HG03521 (cell line): Measurements from ENCODE around the gene FBXO38.
"Not testable (repeated sequence)": the region's sequence is repeated elsewhere in the genome, so short reads cannot be mapped to it uniquely, and the experiment has no call there.

Experiments
- ATAC-seq: cut with Tn5 transposase; IDR thresholded peaks from one replicate; pipeline ENCODE4 v1.9.1; 2021; ENCODE audit warnings: mild to moderate bottlenecking, moderate library complexity; ENCODE audit not compliant: unreplicated experiment

Gene FBXO38

DNA sequence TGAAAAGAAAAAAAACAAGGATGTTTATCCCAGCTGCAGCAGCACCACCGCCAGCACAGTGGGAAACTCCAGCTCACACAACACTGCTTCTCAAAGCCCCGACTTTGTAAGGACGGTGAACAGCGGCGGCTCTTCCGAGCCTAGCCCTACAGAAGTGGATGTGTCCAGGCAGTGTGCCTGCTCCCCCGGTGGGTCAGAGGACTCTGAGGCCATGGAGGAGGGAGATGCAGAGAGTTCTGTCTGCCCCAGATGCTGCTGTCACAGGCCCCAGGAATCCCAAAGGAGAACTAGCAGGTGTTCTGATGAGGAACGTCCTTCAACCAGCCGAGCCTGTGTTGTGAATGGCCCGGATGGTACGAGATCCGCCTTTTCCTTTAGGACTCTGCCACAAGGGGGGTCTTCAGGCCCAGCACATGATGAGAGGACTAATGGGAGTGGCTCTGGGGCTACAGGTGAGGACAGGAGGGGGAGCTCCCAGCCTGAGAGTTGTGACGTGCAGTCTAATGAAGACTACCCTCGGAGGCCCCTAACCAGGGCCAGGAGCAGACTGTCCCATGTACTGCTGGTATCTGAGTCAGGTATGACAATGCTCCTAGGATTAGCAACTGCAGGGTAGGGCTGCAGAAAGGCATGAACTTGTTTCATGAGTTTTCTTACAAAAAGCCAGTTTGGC lies 43.7 kb downstream of the FBXO38 start:
- no peak for ATAC-seq

- ATAC-seq = no peak
Measured at GRCh38 chr5:148428848-148429247, 45.1 kb downstream of the FBXO38 start.

GRCh38 chr5:148433826-148434225 lies 50.1 kb downstream of the FBXO38 start:
- ATAC-seq = no peak

DNA sequence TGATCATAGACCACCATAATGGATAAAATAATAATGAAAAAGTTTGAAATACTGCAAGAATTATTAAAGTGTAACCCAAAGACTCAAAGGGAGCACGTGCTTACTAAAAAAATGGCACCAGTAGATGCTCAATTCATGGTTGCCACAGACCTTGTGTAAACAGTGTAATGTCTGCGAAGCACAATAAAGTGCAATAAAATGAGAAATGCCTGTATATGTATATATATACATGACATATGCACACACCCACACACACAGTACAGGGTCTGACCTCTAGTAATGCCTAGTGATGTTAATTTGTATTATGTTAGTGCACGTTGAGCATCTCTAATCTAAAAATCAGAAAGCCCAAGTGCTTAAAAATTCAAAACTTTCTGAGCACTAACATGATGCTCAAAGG lies 52.3 kb downstream of the FBXO38 start:
- ATAC-seq = no peak

DNA sequence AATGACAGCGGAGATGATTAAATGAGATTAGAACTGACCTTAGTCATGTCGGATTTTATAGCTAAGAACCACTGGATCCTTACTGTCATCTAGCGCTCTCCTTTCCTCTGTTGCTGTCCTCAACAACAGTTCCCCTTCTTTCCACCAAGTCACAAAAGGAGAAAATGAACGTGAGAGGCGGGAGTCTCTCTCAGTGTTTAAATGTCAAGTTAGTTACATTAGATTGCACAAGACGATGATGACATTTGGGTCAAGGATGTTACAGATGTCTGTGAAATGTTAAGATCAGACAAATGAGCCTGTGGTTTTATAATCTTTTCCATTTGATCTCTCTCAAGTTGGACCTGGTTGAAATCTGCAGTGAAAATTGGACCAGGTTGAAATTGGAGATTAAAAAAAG lies 53.5 kb downstream of the FBXO38 start:
- no peak for ATAC-seq

DNA sequence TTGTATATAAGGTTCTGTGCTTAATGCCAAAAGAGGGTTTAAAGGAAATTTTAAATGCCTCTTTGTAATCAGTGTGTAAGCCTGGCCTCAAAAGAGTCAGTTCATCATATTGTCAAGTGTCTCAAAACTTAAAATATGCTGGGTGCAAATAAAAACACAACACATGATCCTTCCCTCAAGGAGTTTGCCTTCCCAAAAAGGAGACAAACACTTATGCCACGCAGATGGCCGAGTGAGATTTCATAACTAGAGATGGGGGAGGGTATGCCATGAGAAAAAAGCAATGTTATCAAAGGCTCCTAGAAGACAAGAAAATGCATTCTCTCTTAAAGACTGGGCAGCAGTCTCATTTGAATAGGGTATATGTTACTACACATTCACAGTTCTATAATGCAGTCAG lies 55.2 kb downstream of the FBXO38 start:
- ATAC-seq = no peak

DNA sequence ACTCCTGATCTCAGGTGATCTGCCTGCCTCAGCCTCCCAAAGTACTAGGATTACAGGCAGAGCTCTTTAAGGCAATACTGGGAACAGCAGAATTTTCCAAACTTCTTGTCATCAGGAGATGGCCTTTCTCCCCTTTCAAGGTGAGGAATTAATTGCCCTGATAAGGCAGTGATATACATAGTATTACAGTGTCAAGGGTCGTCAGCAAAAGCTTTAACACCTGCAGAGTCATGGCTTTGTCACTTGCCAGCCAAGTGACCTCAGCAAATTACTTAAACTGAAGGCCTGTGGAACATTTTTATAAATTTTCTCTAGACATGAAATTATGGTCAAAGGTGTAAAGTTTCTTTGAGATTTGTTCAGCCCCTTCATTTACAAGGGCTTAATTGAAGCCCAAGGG lies 59.5 kb downstream of the FBXO38 start:
- no peak for ATAC-seq

- ATAC-seq = peak; percentile 83
Measured at GRCh38 chr5:148443998-148444397, 60.2 kb downstream of the FBXO38 start.

GRCh38 chr5:148445578-148445977 lies 61.8 kb downstream of the FBXO38 start:
- no peak for ATAC-seq

DNA sequence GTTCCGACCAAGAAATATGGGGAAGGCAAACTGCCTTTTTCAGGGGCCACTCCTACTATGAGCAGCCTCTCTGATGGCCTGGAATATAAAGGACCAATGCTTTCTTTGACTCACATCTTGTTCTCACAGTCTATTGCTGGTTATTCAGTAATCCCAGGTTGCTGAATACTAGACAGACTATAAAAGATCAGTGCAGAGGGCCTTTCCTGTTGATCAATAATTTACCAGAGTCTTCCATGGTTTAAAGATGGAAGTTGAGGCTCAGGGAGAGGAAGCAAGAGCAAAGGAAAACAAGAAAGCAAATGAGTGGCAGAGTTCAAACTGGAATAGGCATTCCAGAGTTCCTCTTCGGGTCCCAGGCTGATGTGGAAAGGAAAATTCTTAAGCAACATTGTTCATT lies 62.9 kb downstream of the FBXO38 start:
- no peak for ATAC-seq

GRCh38 chr5:148452499-148453193 lies 68.9 kb downstream of the FBXO38 start:
- no peak for ATAC-seq

DNA sequence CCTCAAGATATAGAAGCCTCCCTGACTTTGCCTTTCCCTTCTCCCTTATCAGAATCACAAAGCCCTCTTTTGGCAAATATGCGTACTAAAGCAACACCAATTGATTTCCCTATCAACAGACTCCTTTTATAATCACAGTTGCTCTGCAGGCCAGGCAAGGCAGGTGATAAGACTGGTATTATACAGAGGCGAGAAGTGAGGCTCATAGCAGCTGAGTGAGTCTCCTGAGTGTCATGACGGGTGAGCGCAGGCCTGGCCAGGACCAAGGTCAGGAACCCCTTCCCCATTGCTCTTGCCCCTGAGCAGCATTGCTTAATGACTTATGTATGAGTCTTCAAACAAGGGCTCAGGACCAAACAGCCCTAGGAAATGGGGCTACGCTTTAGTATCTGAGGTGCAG lies 70.8 kb downstream of the FBXO38 start:
- no peak for ATAC-seq

GRCh38 chr5:148455185-148455584 lies 71.4 kb downstream of the FBXO38 start:
- no peak for ATAC-seq

DNA sequence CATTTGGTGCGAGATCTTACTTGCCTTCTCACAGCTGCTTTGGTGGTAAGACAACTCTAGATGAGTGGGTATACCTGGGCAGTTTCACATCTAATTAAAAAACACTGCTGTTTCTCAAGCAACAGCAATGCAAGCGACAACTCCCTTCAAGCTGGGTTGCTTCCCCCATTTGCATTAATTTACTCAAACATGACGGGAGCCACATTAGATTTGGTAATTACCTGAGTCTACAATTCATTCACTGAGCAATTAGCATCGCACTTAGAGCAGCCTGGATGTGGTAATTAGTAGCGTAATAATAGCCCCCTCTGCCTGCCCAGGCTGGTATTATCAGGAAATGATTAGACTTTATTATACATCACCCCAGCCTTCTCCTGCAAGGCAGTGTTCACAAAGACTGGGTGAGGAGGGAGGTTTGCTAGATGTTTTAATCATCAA lies 73.4 kb downstream of the FBXO38 start:
- peak; percentile 72 for ATAC-seq

GRCh38 chr5:148458036-148458888 lies 74.5 kb downstream of the FBXO38 start:
- ATAC-seq = no peak

DNA sequence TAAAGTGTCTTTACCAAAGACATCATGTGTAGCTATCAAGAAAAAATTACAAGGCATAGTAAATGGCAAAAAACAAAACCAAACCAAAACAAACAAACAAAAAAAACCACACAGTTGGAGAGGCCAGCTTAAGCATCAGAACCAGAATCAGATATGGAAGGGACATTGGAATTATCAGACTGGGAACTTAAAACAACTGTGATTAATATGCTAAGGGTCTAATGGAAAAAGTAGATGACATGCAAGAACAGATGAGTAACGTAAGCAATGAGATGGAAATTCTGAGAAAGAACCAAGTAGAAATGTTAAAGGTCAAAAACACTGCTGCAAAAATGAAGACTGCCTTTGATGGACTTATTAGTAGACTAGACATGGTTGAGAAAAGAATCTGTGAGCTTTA lies 75.9 kb downstream of the FBXO38 start:
- ATAC-seq = no peak

DNA sequence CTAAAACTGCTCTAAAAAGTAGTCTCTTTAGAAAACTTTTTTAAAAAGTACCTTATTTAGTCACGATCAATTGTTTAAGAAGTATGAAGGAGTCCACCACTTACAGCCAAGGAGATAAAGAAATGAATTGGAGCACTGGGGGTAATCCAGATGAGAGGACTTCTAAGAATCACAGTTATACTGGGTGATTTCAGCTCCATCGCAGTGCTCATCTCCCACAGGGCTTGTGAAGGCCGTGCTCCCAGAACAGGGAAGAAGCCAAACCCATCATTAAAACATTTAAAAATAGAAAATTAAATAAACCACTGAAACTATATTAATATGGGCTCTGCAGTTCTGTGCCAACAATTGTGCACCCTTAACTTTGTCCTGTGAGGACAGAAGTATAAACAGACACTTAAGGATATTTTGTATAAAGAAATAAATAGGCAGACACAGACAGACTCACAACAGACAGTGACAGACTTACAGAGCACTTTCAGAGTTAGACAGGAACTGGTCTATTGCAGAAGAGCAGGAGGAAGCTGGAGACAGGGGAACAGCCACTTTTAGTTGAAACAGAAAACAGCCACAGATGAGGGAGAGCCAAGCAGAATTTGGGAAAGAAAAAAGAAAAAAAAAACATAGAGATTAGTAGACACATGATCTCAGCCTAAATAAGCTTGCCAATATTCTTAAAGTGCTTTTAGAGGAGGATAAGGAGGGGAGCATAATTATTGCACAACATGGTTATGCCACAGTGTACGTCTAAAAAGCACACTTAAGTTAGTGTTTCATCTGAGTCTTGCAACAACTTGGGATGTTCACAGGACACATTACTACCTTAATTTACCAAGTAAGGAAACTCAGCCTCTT lies 81.8 kb downstream of the FBXO38 start:
- ATAC-seq = no peak

- ATAC-seq = no peak
Measured at GRCh38 chr5:148466236-148466580, 82.5 kb downstream of the FBXO38 start.

DNA sequence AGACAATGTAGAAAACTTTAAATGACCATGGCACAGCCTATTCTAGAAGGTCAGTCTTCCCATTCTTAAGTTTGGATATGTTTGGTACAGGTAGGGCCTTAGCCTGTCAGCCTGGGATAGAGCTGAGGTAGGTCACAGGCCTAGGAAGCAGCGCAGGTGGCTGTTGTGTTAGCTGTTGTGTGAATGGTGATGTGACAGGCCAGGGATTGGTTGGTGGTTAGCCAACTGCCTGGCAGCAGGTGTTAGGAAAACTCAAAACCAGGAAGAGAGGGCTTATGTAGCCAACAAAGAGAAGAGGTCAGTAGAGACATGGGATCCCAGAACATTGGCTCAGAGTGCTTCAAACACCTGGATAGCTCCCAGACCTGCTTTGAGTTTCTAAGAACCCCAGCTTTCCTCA lies 84.2 kb downstream of the FBXO38 start:
- ATAC-seq = no peak

- not testable (repeated sequence) for ATAC-seq
Measured at GRCh38 chr5:148468746-148469145, 85.0 kb downstream of the FBXO38 start.

- ATAC-seq = no peak
Measured at GRCh38 chr5:148469501-148469935, 85.8 kb downstream of the FBXO38 start.
